ENCODE results near the gene KDELR1. TPM values are rescaled to one million over a fixed set of nuclear protein-coding genes. Genes with fewer than 3 reads are reported as not detected.

KDELR1 gene
- total and polyA plus RNA-seq, 9 of the 15 experiments (the other 6 are each of a cell fraction or from before 2014, with no cell fraction given) = 6.1 to 165 (median 58.5) TPM

DNA sequence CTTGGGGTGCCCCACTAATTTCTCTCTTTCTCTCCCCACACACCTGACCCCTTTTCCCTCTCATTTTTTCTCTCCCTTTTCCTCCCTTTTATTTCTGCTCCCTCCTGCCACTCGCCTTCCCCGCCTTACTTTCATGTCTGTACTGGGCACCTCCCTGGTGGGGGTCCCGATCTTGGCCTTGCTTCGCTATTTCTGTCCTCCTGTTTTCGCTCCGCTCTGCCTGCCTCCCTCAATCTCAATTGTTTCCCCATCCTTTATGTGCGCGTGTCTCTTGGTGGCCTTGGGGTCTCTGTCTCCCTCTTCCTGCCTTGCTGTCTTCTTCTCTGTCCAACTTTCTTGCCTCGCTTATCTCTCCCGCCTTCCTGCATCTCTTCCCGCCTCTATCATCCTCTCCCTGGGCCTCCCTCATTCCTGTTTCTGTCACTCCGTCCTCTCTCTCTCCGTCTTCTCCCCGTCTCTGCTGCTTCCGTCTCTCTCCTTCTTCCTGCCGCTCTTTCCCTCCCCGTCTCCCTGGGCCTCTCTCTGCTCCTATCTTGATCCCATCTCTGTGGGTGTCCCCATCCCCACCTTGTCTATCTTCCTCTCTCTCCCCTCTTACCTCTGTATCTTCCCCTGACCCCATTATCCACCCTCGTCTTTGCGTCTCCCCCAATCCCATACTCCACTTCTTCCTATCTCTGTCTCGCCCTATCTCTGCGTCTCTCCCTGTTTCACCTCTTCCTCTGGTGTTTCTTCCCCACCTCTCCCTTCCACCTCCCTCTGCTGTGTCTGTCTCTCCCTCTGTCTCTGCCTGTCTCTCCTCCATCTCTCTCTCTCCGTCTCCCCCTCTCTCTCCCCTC, 6.1 kb upstream of the KDELR1 start (continued):
- TF ChIP-seq NFIC (IDR thresholded peaks at IDR 0.05) (peak; percentile 36; the same call in 1 of the 2 replicates), LCOR (CRISPR knock-in tag; IDR thresholded peaks at IDR 0.05) (no peak), TGIF2 (CRISPR knock-in tag; IDR thresholded peaks at IDR 0.05) (no peak), NCOA6 (IDR thresholded peaks at IDR 0.05) (no peak; the same call in 1 of the 2 replicates), MAX (CRISPR knock-in tag; IDR thresholded peaks at IDR 0.05) (peak; percentile 49), ZNF318 (IDR thresholded peaks at IDR 0.05; ENCODE audit: borderline replicate concordance in 1 of 2, low read depth in 1 of 2) (no peak; a peak in 1 of 4 replicates), ZBTB33 (CRISPR knock-in tag; IDR thresholded peaks at IDR 0.05) (no peak), UBTF (IDR thresholded peaks at IDR 0.05; ENCODE audit: borderline replicate concordance in 1 of 2, low read depth in 2 of 2, low read length in 2 of 2) (0 out of 4 replicates have a peak, but pooled peaks of 1 of the 2 experiments have one; percentile 27), SETDB1 (IDR thresholded peaks at IDR 0.05; ENCODE audit: low read length) (no peak), POLR2G (IDR thresholded peaks at IDR 0.05; ENCODE audit: low read depth, low read length) (no peak), HLTF (IDR thresholded peaks at IDR 0.05) (peak; percentile 98), SP1 (CRISPR knock-in tag; IDR thresholded peaks at IDR 0.05) (no peak), ZC3H4 (CRISPR knock-in tag; IDR thresholded peaks at IDR 0.05; ENCODE audit: borderline replicate concordance) (no peak)

Data from K562 (cell line).